Fibroblast of lung (primary cell): ENCODE data around the gene PCNT.

Experiments
- CTCF ChIP-seq, 2 donors: IDR thresholded peaks in 1 of 2; conservative IDR thresholded peaks in 1 of 2; 1 replicate in 1 of 2; 2 replicates in 1 of 2; pipeline ENCODE4 v1.5.1; 2011 to 2012; ENCODE audit warnings: low read length in 2 of 2, control low read depth in 1 of 2, inconsistent platforms in 1 of 2, low read depth in 1 of 2, mild to moderate bottlenecking in 1 of 2
- EZH2 ChIP-seq: IDR thresholded peaks from 2 replicates; pipeline ENCODE4 v1.5.1; 2012; ENCODE audit warnings: low read length, control low read depth, mild to moderate bottlenecking; ENCODE audit errors: missing control alignments

DNA sequence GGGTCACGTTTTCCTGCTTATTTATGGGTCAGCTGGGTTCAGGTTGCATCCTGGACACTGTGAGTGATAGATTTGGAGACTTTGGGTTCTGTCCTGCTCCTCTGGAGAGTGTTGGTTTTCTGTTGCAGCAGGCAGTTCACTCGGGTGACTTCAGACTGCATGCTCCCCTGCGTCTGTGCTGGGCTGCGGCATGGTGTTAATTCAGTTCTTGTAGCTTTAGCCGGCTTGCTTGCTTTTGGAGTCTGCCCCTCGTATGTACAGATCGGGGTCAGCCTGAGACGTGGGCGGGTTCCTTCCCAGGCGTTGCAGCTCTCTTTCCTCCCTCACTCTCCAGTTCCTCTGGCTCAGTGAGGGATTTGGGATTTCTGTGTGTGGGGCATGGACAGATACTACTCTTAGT is 38.0 kb downstream of the PCNT start:
- no peak for TF ChIP-seq CTCF (conservative IDR thresholded peaks at IDR 0.05 in 1 of 2, IDR thresholded peaks at IDR 0.05 in 1 of 2; ENCODE audit: low read depth in 1 of 2, low read length in 2 of 2)
- TF ChIP-seq EZH2, result no peak
